ENCODE measurements around the gene NFE2L2.

DNA sequence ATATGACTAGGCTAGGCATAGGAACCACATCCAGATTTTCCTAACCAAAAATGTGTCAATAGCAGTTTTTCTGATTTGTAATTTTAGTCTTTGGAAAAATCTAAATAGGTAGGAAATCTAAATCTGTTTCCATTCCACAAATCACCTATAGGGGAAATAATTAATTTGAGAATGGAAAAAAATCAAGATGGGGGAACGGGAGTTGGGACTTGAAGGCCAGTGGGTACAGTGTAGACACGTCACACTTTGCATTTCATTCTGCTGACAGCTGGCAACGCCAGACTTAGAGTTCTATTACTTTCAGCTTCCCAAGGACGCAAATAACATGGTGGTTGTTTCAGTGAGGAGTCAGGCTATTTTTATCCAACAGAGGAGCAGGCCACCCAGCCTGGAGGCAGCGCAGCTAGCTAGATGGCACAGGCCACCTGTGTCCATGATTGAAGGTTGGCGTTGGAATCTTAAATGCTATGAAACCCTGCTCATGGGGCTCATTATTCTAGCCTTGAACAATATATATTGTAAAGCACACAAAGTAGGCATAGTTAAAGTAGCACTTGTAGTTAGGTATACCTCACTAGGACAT, 28.6 kb downstream of the NFE2L2 start:
- TF ChIP-seq, protein P1, sequence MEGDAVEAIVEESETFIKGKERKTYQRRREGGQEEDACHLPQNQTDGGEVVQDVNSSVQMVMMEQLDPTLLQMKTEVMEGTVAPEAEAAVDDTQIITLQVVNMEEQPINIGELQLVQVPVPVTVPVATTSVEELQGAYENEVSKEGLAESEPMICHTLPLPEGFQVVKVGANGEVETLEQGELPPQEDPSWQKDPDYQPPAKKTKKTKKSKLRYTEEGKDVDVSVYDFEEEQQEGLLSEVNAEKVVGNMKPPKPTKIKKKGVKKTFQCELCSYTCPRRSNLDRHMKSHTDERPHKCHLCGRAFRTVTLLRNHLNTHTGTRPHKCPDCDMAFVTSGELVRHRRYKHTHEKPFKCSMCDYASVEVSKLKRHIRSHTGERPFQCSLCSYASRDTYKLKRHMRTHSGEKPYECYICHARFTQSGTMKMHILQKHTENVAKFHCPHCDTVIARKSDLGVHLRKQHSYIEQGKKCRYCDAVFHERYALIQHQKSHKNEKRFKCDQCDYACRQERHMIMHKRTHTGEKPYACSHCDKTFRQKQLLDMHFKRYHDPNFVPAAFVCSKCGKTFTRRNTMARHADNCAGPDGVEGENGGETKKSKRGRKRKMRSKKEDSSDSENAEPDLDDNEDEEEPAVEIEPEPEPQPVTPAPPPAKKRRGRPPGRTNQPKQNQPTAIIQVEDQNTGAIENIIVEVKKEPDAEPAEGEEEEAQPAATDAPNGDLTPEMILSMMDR (IDR thresholded peaks at IDR 0.05; ENCODE audit: low read depth, low read length), result no peak
- no peak for TF ChIP-seq EZH2phosphoT487 (IDR thresholded peaks at IDR 0.05; ENCODE audit: low read depth)
